Mesothelial cell of epicardium (in vitro differentiated cells): ENCODE results near the gene GMDS. TPM values are rescaled to one million over a fixed set of nuclear protein-coding genes. Genes with fewer than 3 reads are reported as not detected.

Experiments
- DNase-seq, 2 experiments: peaks; one replicate each; pipeline ENCODE4 v3.0.0; 2021; ENCODE audit warnings: low spot score in 2 of 2; ENCODE audit not compliant: unreplicated experiment in 2 of 2
- H3K27ac Mint-ChIP-seq: 2 replicates; pipeline ENCODE4 v1.8.0; 2021; ENCODE audit warnings: mixed read lengths
- H3K27me3 Mint-ChIP-seq: 2 replicates; pipeline ENCODE4 v1.8.0; 2021; ENCODE audit warnings: low read depth, mixed read lengths
- H3K36me3 Mint-ChIP-seq: 2 replicates; pipeline ENCODE4 v1.8.0; 2021; ENCODE audit warnings: mixed read lengths
- H3K4me1 Mint-ChIP-seq: 2 replicates; pipeline ENCODE4 v1.8.0; 2021; ENCODE audit warnings: mixed read lengths
- H3K4me3 Mint-ChIP-seq: 2 replicates; pipeline ENCODE4 v1.8.0; 2021; ENCODE audit warnings: mild to moderate bottlenecking, moderate library complexity, mixed read lengths
- H3K9me3 Mint-ChIP-seq: 2 replicates; pipeline ENCODE4 v1.8.0; 2021; ENCODE audit warnings: mixed read lengths
- total RNA-seq: library from RNA; stranded (reverse); gene quantifications from 3 replicates; pipeline ENCODE4 v1.2.1, GENCODE V29; 2021
- TF ChIP-seq, protein P1 (sequence below): fragments of 200-600 bp; sonication (generic); IDR thresholded peaks from one replicate; pipeline ENCODE4 v1.5.0; 2021; ENCODE audit warnings: antibody characterized with exemption; ENCODE audit not compliant: unreplicated experiment

Gene GMDS
- total RNA-seq, 1 donor from 2014 or later, result 39.9 TPM

DNA sequence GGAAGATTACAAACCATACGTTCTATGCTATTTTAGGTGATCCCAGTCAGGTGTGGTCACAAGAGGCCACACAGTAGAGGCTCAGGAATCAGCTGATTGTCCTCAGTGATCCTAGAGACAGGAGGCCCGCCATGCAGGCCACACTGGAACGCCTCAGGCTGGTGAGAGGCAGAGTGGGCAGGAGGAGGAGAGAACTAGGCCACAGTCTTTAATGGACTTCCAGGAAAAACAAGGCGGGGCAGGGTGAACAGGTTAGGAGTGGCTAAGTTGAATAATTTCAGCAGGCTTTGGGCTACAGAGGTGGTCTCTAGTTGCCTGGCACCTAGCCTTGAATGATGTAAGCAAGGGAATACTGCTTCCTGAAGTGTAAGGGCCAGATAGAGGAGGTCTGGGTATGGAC, 101.2 kb downstream of the GMDS start:
- Mint-ChIP-seq H3K36me3 (no peaks in the 10 kb centered on the region), H3K27ac (no peak overlapping the region), H3K4me1 (peaks cover 23% of the 10 kb centered on the region), H3K4me3 (no peak overlapping the region), H3K9me3 (no peaks in the 10 kb centered on the region), H3K27me3 (peaks cover 1% of the 10 kb centered on the region)
- no peak for DNase-seq
- TF ChIP-seq, protein P1, sequence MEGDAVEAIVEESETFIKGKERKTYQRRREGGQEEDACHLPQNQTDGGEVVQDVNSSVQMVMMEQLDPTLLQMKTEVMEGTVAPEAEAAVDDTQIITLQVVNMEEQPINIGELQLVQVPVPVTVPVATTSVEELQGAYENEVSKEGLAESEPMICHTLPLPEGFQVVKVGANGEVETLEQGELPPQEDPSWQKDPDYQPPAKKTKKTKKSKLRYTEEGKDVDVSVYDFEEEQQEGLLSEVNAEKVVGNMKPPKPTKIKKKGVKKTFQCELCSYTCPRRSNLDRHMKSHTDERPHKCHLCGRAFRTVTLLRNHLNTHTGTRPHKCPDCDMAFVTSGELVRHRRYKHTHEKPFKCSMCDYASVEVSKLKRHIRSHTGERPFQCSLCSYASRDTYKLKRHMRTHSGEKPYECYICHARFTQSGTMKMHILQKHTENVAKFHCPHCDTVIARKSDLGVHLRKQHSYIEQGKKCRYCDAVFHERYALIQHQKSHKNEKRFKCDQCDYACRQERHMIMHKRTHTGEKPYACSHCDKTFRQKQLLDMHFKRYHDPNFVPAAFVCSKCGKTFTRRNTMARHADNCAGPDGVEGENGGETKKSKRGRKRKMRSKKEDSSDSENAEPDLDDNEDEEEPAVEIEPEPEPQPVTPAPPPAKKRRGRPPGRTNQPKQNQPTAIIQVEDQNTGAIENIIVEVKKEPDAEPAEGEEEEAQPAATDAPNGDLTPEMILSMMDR, result no peak

DNA sequence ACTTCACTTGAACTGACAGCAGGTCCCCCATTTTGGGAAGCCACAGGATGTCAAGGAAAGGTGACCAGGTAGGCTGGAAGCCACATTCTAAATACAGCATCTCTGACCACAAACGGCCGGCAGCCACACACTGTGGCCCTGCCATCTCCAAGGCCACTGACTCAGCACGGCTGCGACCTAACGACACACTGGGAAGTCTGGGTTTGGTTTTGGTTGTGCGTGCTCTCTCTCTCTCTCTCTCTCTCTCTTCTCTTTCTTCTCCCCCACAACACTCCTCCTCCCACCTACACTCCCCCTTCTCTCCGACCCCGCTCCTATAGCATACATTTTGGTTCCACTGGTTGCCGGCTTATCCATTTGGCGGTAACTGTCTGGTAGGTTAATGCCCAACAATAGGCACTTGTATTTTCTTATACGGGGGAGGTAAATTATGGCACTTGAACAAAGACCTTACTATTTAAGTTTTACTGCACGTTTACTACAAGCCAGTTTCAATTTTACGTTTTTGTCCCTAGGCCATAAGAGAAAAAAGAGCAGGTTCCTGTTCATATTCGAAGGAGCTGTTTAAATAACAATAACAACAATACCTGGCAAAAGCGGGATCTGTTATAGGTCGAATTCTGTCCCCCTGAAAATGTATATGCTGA, 103.6 kb downstream of the GMDS start:
- H3K9me3 Mint-ChIP-seq, result no peaks in the 10 kb centered on the region
- H3K36me3 Mint-ChIP-seq, result no peaks in the 10 kb centered on the region
- peaks cover 21% of the 10 kb centered on the region for H3K4me1 Mint-ChIP-seq
- no peak overlapping the region for H3K4me3 Mint-ChIP-seq
- no peaks in the 10 kb centered on the region for H3K27me3 Mint-ChIP-seq
- H3K27ac Mint-ChIP-seq, result no peak overlapping the region
- no peak for DNase-seq
- TF ChIP-seq, protein P1, result no peak

DNA sequence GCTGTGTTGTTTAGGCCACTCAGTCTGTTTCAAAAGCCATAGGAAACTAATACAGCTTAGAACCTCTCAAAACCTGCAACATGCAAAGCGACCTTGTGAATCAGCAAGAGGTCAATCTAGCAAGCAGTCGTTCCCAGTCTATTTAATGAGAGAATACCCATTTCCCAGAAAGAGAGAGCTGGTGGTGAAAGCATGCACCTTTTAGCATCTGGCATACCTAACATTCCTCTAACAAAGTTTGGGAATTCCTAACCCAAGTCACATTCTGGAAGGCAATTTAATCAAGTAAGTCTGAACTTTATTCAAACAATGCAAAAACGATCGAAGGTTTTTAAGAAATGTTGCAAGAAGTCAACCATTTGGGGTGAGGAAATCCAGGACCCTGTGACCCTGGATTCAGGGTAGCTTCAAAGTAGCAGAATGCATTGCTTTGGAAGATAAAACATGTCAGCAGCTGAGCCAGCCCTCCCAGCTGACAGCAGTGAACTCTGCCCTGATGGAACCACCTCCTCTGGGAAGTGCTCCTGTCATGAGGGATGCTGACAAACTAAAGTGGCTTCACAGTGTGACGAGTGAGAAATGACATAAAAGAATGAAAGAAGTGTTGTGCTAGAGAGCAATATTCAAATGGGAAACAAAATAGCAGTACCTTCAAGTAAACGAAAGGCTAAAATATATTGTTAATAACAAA, 104.8 kb downstream of the GMDS start:
- H3K4me3 Mint-ChIP-seq, result no peak overlapping the region
- DNase-seq, result no peak
- no peaks in the 10 kb centered on the region for H3K9me3 Mint-ChIP-seq
- H3K36me3 Mint-ChIP-seq, result no peaks in the 10 kb centered on the region
- TF ChIP-seq, protein P1, result no peak
- no peaks in the 10 kb centered on the region for H3K27me3 Mint-ChIP-seq
- no peak overlapping the region for H3K27ac Mint-ChIP-seq
- H3K4me1 Mint-ChIP-seq, result peaks cover 11% of the 10 kb centered on the region

DNA sequence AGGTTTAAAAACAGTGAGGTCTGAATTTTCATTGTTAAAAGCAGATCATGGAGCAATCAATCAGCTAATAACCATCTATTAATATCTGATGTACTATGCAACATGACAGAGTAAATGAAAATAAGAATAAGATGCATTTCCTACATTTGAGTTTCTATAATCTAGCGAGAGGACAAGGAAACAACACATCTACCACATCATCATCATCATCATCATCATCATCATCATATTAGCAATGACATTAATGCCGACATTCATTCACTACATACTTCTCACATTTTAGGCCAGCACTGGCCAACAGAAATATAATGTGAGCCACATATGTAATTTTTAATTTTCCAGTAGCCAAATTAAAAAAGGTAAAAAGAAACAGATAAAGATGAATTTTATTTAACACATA, 110.0 kb downstream of the GMDS start:
- H3K27ac Mint-ChIP-seq, result no peak overlapping the region
- TF ChIP-seq, protein P1, result no peak
- H3K9me3 Mint-ChIP-seq, result no peaks in the 10 kb centered on the region
- DNase-seq, result no peak
- no peaks in the 10 kb centered on the region for H3K27me3 Mint-ChIP-seq
- no peaks in the 10 kb centered on the region for H3K36me3 Mint-ChIP-seq
- H3K4me3 Mint-ChIP-seq, result no peak overlapping the region
- peaks cover 32% of the 10 kb centered on the region for H3K4me1 Mint-ChIP-seq

DNA sequence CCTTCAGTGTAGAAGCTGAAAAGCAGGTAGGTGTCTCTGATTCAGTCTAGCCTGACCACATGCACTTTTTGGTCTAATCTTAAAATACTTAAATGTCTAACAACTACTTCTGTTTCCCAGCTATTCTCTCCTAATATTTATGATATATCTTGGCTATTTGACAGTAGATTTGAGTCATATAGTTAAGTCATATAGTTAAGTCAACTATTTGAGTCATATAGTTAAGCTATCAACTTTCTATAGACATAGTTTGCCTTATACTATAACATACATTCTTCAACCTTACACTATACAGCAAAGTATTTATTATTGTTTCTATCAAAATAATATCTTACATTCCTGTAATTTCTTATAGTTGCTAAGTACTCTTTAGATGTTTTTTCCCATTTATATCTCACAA, 110.9 kb downstream of the GMDS start:
- Mint-ChIP-seq H3K4me1 (peaks cover 27% of the 10 kb centered on the region), H3K4me3 (no peak overlapping the region), H3K36me3 (no peaks in the 10 kb centered on the region), H3K27ac (no peak overlapping the region), H3K9me3 (no peaks in the 10 kb centered on the region), H3K27me3 (no peaks in the 10 kb centered on the region)
- TF ChIP-seq, protein P1, result no peak
- no peak for DNase-seq
